H1 (cell line): Measurements from ENCODE around the gene IGFALS. TPM values are rescaled to one million over a fixed set of nuclear protein-coding genes. Genes with fewer than 3 reads are reported as not detected.

Experiments used
- CTCF ChIA-PET: fragments of 300-600 bp; sonication (Branson Sonifier 250); formaldehyde crosslinking; loops from one replicate; lab custom pipeline; 2021; ENCODE audit not compliant: partially characterized antibody; lab: Charles Lee
- POLR2A ChIA-PET: fragments of 300-600 bp; sonication (Branson Sonifier 250); formaldehyde crosslinking; loops from one replicate; lab custom pipeline; 2021; ENCODE audit warnings: inconsistent platforms; ENCODE audit not compliant: partially characterized antibody; lab: Charles Lee
- DNase-seq, 2 experiments: peaks; one replicate each; pipeline versions ENCODE4 v3.0.0 to v3.0.0-alpha.2; 2010 to 2022; ENCODE audit warnings: low spot score in 2 of 2, low read depth in 1 of 2, mixed read lengths in 1 of 2
- FAIRE-seq: peaks from 2 replicates; lab custom pipeline; 2011; peaks lifted over from hg19 to GRCh38; lab: Jason Lieb, UNC
- H2AFZ ChIP-seq: 2 replicates; pipeline ENCODE4 v1.8.1; 2012; ENCODE audit warnings: low read length, inconsistent platforms
- H2AK5ac ChIP-seq: 2 replicates; pipeline ENCODE4 v1.6.1; 2013; ENCODE audit warnings: low read depth, low read length
- H2BK120ac ChIP-seq: replicated peaks from 2 replicates; pipeline ENCODE3; 2013; ENCODE audit warnings: low read depth, low read length, inconsistent platforms
- H2BK12ac ChIP-seq: 2 replicates; pipeline ENCODE4 v1.6.1; 2013; ENCODE audit warnings: low read depth, low read length
- H2BK15ac ChIP-seq: 2 replicates; pipeline ENCODE4 v1.6.1; 2013; ENCODE audit warnings: low read length
- H2BK20ac ChIP-seq: 2 replicates; pipeline ENCODE4 v1.6.1; 2013; ENCODE audit warnings: low read length
- H2BK5ac ChIP-seq: 2 replicates; pipeline ENCODE4 v1.6.1; 2013; ENCODE audit warnings: low read depth, low read length
- H3K14ac ChIP-seq: 2 replicates; pipeline ENCODE4 v1.6.1; 2013; ENCODE audit warnings: inconsistent platforms; ENCODE audit not compliant: insufficient read length
- H3K18ac ChIP-seq: 2 replicates; pipeline ENCODE4 v1.6.1; 2013; ENCODE audit warnings: low read length; ENCODE audit errors: extremely low read depth
- H3K23ac ChIP-seq: 2 replicates; pipeline ENCODE4 v1.6.1; 2013; ENCODE audit warnings: inconsistent platforms; ENCODE audit not compliant: insufficient read length
- H3K23me2 ChIP-seq: 2 replicates; pipeline ENCODE4 v1.6.1; 2013; ENCODE audit warnings: low read depth, low read length
- H3K27ac ChIP-seq: 2 replicates; pipeline ENCODE4 v1.6.1; 2011; ENCODE audit warnings: low read depth, low read length, inconsistent platforms
- H3K27me3 ChIP-seq, 4 experiments: replicated peaks in 1 of 4; 1 replicate in 1 of 4; 2 replicates in 3 of 4; pipeline versions ENCODE4 v1.6.1 to v1.8.1; 2011 to 2013; ENCODE audit warnings: low read length in 3 of 4, mild to moderate bottlenecking in 3 of 4, inconsistent platforms in 2 of 4, mixed read lengths in 2 of 4, moderate library complexity in 1 of 4; ENCODE audit not compliant: control insufficient read depth in 3 of 4, insufficient read depth in 3 of 4; ENCODE audit errors: extremely low read depth in 1 of 4
- H3K36me3 ChIP-seq, 4 experiments: 2 replicates each; pipeline versions ENCODE4 v1.6.1 to v1.8.1; 2011 to 2013; ENCODE audit warnings: mild to moderate bottlenecking in 4 of 4, low read length in 3 of 4, moderate library complexity in 2 of 4, control low read depth in 1 of 4, inconsistent platforms in 1 of 4; ENCODE audit not compliant: insufficient read depth in 4 of 4, control insufficient read depth in 2 of 4
- H3K4ac ChIP-seq: replicated peaks from 2 replicates; pipeline ENCODE3; 2013; ENCODE audit warnings: low read length, low read depth, mixed read lengths, inconsistent platforms; ENCODE audit not compliant: insufficient read length
- H3K4me1 ChIP-seq, 4 experiments: replicated peaks in 1 of 4; 1 replicate in 1 of 4; 2 replicates in 3 of 4; pipeline versions ENCODE4 v1.6.1 to v1.8.1; 2011 to 2013; ENCODE audit warnings: low read length in 3 of 4, inconsistent platforms in 2 of 4, mixed read lengths in 1 of 4; ENCODE audit not compliant: insufficient read depth in 4 of 4, control insufficient read depth in 3 of 4
- H3K4me2 ChIP-seq, 2 experiments: 2 replicates each; pipeline versions ENCODE4 v1.6.1 to v1.8.1; 2011 to 2013; ENCODE audit warnings: low read depth in 2 of 2, low read length in 2 of 2, control low read depth in 1 of 2, inconsistent platforms in 1 of 2, mild to moderate bottlenecking in 1 of 2; ENCODE audit not compliant: insufficient read depth in 1 of 2
- H3K4me3 ChIP-seq, 4 experiments: fragments of 200-600, 300-600 bp in 1 of 4; sonication (generic), shearing (Covaris generic), sonication (Bioruptor Twin) in 1 of 4; 2 replicates each; pipeline versions ENCODE4 v1.5.1 to v1.8.1; 2011 to 2016; ENCODE audit warnings: low read length in 4 of 4, low read depth in 3 of 4, control low read depth in 2 of 4, inconsistent platforms in 2 of 4, mild to moderate bottlenecking in 2 of 4, mixed read lengths in 1 of 4, moderate library complexity in 1 of 4; ENCODE audit not compliant: insufficient read depth in 2 of 4; ENCODE audit errors: extremely low read depth in 1 of 4
- H3K56ac ChIP-seq: replicated peaks from 2 replicates; pipeline ENCODE3; 2013; ENCODE audit warnings: low read depth, mild to moderate bottlenecking, mixed read lengths, low read length, inconsistent platforms; ENCODE audit not compliant: insufficient read length
- H3K79me1 ChIP-seq: 2 replicates; pipeline ENCODE4 v1.6.1; 2013; ENCODE audit warnings: low read depth, low read length, control low read depth
- H3K79me2 ChIP-seq, 2 experiments: 2 replicates each; pipeline versions ENCODE4 v1.6.1 to v1.8.1; 2012 to 2013; ENCODE audit warnings: low read length in 2 of 2, mild to moderate bottlenecking in 2 of 2, inconsistent platforms in 1 of 2; ENCODE audit not compliant: insufficient read depth in 2 of 2, control insufficient read depth in 1 of 2
- H3K9ac ChIP-seq, 4 experiments: replicated peaks in 1 of 4; 1 replicate in 1 of 4; 2 replicates in 3 of 4; pipeline versions ENCODE4 v1.6.1 to v1.8.1; 2011 to 2013; ENCODE audit warnings: low read depth in 3 of 4, low read length in 3 of 4, control low read depth in 2 of 4, mild to moderate bottlenecking in 2 of 4, moderate library complexity in 2 of 4, inconsistent platforms in 1 of 4; ENCODE audit errors: extremely low read depth in 1 of 4
- H3K9me3 ChIP-seq, 2 experiments: 2 replicates each; pipeline versions ENCODE4 v1.6.1 to v1.8.1; 2012 to 2013; ENCODE audit warnings: mild to moderate bottlenecking in 2 of 2, moderate library complexity in 2 of 2, control low read depth in 1 of 2, inconsistent platforms in 1 of 2, low read depth in 1 of 2, low read length in 1 of 2, mixed read lengths in 1 of 2; ENCODE audit not compliant: insufficient read depth in 2 of 2
- H4K20me1 ChIP-seq, 2 experiments: replicated peaks in 1 of 2; 2 replicates each; pipeline versions ENCODE3 to v1.8.1; 2011 to 2013; ENCODE audit warnings: inconsistent platforms in 2 of 2, low read length in 2 of 2, mild to moderate bottlenecking in 1 of 2; ENCODE audit not compliant: insufficient read depth in 2 of 2, control insufficient read depth in 1 of 2
- H4K5ac ChIP-seq: 2 replicates; pipeline ENCODE4 v1.6.1; 2013; ENCODE audit warnings: low read length, low read depth, mixed read lengths, inconsistent platforms; ENCODE audit not compliant: insufficient read length
- H4K8ac ChIP-seq: 2 replicates; pipeline ENCODE4 v1.8.0; 2013; ENCODE audit warnings: mild to moderate bottlenecking, moderate library complexity, low read length, inconsistent platforms; ENCODE audit not compliant: insufficient read depth; ENCODE audit errors: extremely low read depth
- H4K91ac ChIP-seq: replicated peaks from 2 replicates; pipeline ENCODE3; 2013; ENCODE audit warnings: low read length, mixed read lengths, inconsistent platforms; ENCODE audit not compliant: insufficient read length
- BACH1 ChIP-seq: IDR thresholded peaks from 2 replicates; pipeline ENCODE4 v1.6.1; 2012; ENCODE audit warnings: low read length, improper control_type of control experiment
- CEBPB ChIP-seq: IDR thresholded peaks from 2 replicates; pipeline ENCODE4 v1.6.1; 2012; ENCODE audit warnings: low read depth, low read length
- CHD2 ChIP-seq: IDR thresholded peaks from 2 replicates; pipeline ENCODE4 v1.6.1; 2012; ENCODE audit warnings: low read length, improper control_type of control experiment
- EP300 ChIP-seq, 2 experiments: IDR thresholded peaks; 1 replicate in 1 of 2; 2 replicates in 1 of 2; pipeline ENCODE4 v1.6.1; 2011 to 2012; ENCODE audit warnings: low read depth in 2 of 2, low read length in 2 of 2, mild to moderate bottlenecking in 2 of 2, borderline replicate concordance in 1 of 2, inconsistent platforms in 1 of 2, moderate library complexity in 1 of 2
- EZH2 ChIP-seq: fragments of 200-600 bp; sonication (generic); IDR thresholded peaks from 2 replicates; pipeline ENCODE4 v1.7.1; 2012; ENCODE audit warnings: low read depth, mild to moderate bottlenecking, moderate library complexity, low read length, inconsistent platforms; ENCODE audit not compliant: severe bottlenecking
- GABPA ChIP-seq: IDR thresholded peaks from 2 replicates; pipeline ENCODE4 v1.6.1; 2011; ENCODE audit warnings: mild to moderate bottlenecking, low read length, moderate library complexity, borderline replicate concordance; ENCODE audit not compliant: insufficient read depth
- KDM4A ChIP-seq: IDR thresholded peaks from one replicate; pipeline ENCODE4 v1.7.1; 2012; ENCODE audit warnings: low read depth, mild to moderate bottlenecking, moderate library complexity, low read length, inconsistent platforms; ENCODE audit not compliant: severe bottlenecking
- SP1 ChIP-seq: IDR thresholded peaks from 2 replicates; pipeline ENCODE4 v1.6.1; 2011; ENCODE audit warnings: low read depth, low read length
- TBP ChIP-seq: IDR thresholded peaks from 2 replicates; pipeline ENCODE4 v1.6.1; 2011; ENCODE audit warnings: low read depth, low read length, improper control_type of control experiment
- WGBS, 2 experiments: shearing (Covaris generic) in 1 of 2; methylation state at CpG; one replicate each; pipeline versions ENCODE4 v1.1.6 to v1.1.7; 2013 to 2015; ENCODE audit warnings: low lambda C conversion rate in 2 of 2, mixed read lengths in 2 of 2, inconsistent platforms in 1 of 2, low coverage in 1 of 2, missing lambda C conversion rate in 1 of 2; ENCODE audit not compliant: insufficient replicate concordance in 2 of 2, insufficient coverage in 1 of 2, insufficient read length in 1 of 2; ENCODE audit errors: extremely low coverage in 1 of 2, missing lambda C conversion rate in 1 of 2; 5-methylcytosine and 5-hydroxymethylcytosine counted together
- polyA plus RNA-seq, 7 experiments: library from polyadenylated mRNA; depleted of rRNA in 3 of 7; stranded (reverse) in 5 of 7; unstranded in 2 of 7; fragments of >200 nt in 5 of 7; fragments of 200-250 nt in 2 of 7; gene quantifications; 1 replicate in 5 of 7; 2 replicates in 1 of 7; 4 replicates in 1 of 7; pipeline versions ENCODE4 v1.2.1 to v1.2.3, GENCODE V29; 2011 to 2013; ENCODE audit warnings: missing spikeins in 2 of 7, mixed read lengths in 2 of 7
- total RNA-seq: library from RNA; stranded (reverse); fragmentation: NEBNext Ultra II Directional; extraction: Animal tissue kit (Norgen Biotek cat#: 25700); gene quantifications from 2 replicates; pipeline ENCODE4 v1.2.1, GENCODE V29; 2021
- TF ChIP-seq, protein P1 (sequence below), 3 experiments: IDR thresholded peaks; 1 replicate in 2 of 3; 2 replicates in 1 of 3; pipeline versions ENCODE4 v1.5.1 to v1.6.1; 2011; ENCODE audit warnings: low read length in 3 of 3, mild to moderate bottlenecking in 3 of 3, inconsistent platforms in 2 of 3, low read depth in 1 of 3, moderate library complexity in 1 of 3; ENCODE audit not compliant: insufficient read depth in 1 of 3; ENCODE audit errors: control extremely low read depth in 1 of 3

Gene IGFALS
- total and polyA plus RNA-seq, 2 of the 8 experiments (the other 6 are each of a cell fraction or from before 2014, with no cell fraction given): not detected

DNA sequence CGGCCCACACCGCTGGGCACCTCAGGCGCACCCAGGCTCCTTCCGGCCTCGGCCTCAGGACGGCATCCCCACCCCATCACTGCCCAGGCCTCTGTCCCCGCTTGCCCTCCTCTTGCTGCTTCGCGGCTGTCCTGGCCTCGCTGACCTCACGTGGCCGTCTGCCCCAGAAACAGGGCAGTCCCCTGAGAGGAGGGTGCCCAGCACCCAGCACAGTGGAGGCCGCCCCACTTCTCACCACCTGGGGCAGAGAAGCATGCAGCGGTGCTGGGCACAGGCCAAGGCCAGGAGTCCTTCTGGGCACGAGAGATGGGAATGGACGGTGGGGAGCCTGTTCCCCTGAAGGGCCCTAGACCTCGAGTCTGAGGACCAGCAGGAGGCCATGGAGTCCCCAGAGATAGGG lies 24.2 kb upstream of the IGFALS start:
- Histone ChIP-seq H2BK12ac (no peak overlapping the region), H2AK5ac (no peak overlapping the region), H3K4me1 (no peaks in the 10 kb centered on the region), H2BK15ac (no peak overlapping the region), H3K4me3 (no peak overlapping the region), H4K8ac (no peak overlapping the region), H3K56ac (no peak overlapping the region), H3K18ac (no peak overlapping the region), H3K9ac (no peak overlapping the region), H4K91ac (no peak overlapping the region), H4K5ac (no peak overlapping the region), H2BK20ac (no peak overlapping the region), H3K27me3 (no peaks in the 10 kb centered on the region), H3K9me3 (no peaks in the 10 kb centered on the region), H3K79me1 (no peaks in the 10 kb centered on the region; the same call in 1 of the 2 replicates), H4K20me1 (peaks cover 4 to 6% of the 10 kb centered on the region in 2 experiments), H3K27ac (no peak overlapping the region), H2AFZ (no peak overlapping the region), H3K79me2 (no peaks in the 10 kb centered on the region), H3K4me2 (no peak overlapping the region), H3K36me3 (peaks cover 0 to 9% (median 4%) of the 10 kb centered on the region in 4 experiments; a peak in 5 of 8 replicates), H3K23ac (no peak overlapping the region), H3K4ac (no peak overlapping the region), H2BK5ac (no peak overlapping the region), H3K14ac (no peak overlapping the region), H2BK120ac (no peak overlapping the region), H3K23me2 (no peaks in the 10 kb centered on the region)
- TF ChIP-seq CEBPB: no peak
- TF ChIP-seq, protein P1, sequence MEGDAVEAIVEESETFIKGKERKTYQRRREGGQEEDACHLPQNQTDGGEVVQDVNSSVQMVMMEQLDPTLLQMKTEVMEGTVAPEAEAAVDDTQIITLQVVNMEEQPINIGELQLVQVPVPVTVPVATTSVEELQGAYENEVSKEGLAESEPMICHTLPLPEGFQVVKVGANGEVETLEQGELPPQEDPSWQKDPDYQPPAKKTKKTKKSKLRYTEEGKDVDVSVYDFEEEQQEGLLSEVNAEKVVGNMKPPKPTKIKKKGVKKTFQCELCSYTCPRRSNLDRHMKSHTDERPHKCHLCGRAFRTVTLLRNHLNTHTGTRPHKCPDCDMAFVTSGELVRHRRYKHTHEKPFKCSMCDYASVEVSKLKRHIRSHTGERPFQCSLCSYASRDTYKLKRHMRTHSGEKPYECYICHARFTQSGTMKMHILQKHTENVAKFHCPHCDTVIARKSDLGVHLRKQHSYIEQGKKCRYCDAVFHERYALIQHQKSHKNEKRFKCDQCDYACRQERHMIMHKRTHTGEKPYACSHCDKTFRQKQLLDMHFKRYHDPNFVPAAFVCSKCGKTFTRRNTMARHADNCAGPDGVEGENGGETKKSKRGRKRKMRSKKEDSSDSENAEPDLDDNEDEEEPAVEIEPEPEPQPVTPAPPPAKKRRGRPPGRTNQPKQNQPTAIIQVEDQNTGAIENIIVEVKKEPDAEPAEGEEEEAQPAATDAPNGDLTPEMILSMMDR (IDR thresholded peaks at IDR 0.05; ENCODE audit: control extremely low read depth in 1 of 3, insufficient read depth in 1 of 3, low read depth in 1 of 3, low read length in 3 of 3): no peak
- TF ChIP-seq EP300 (IDR thresholded peaks at IDR 0.05; ENCODE audit: borderline replicate concordance in 1 of 2, low read depth in 2 of 2, low read length in 2 of 2): no peak
- TF ChIP-seq KDM4A: no peak
- no peak for TF ChIP-seq GABPA
- TF ChIP-seq EZH2: no peak
- TF ChIP-seq CHD2: no peak
- no peak for TF ChIP-seq BACH1
- TF ChIP-seq SP1: no peak
- TF ChIP-seq TBP: no peak
- FAIRE-seq (no peak), DNase-seq (no peak)
- POLR2A ChIA-PET: no interaction called here
- 97% methylated on average over 17 of the region's 17 CpGs; no CpG with 5 or more reads in 1 of the 2 experiments for WGBS, 2 experiments
- CTCF ChIA-PET: no interaction called here
